ENCODE data around the gene PRR14.
"Not testable (repeated sequence)": the region's sequence is repeated elsewhere in the genome, so short reads cannot be mapped to it uniquely, and the experiment has no call there.

The PRR14 gene

GRCh38 chr16:30626236-30626635 is 24.5 kb upstream of the PRR14 start:
- no peak overlapping the region for H3K4me3 ChIP-seq (ENCODE audit: low read depth, low read length)
- POLR2A ChIA-PET = no interaction called here
- DNase-seq (ENCODE audit: low read depth, low spot score) = no peak
- no peak for TF ChIP-seq CTCF (IDR thresholded peaks at IDR 0.05; ENCODE audit: insufficient read depth, low read length, missing control alignments)
- CTCF ChIA-PET = interaction anchor here (0.8 to 2.7 kb wide), 4 partner anchors 16 to 177 kb away, joined by 3 to 8 read pairs (median 3); no protein-coding TSS in a partner anchor

GRCh38 chr16:30628628-30629540 is 21.9 kb upstream of the PRR14 start:
- no peak overlapping the region for H3K4me3 ChIP-seq (ENCODE audit: low read depth, low read length)
- ChIA-PET CTCF (interaction anchor here (0.6 to 6.2 kb wide), 46 partner anchors 9 to 586 kb away, joined by 3 to 51 read pairs (median 4); partner anchors contain the start of genes DCTPP1, TBX6, ZNF688 and ZNF689), POLR2A (interaction anchor here (0.9 kb wide), 1 partner anchor 102 kb away, joined by 3 read pairs; no protein-coding TSS in a partner anchor)
- TF ChIP-seq CTCF (IDR thresholded peaks at IDR 0.05; ENCODE audit: insufficient read depth, low read length, missing control alignments) = peak; percentile 84
- DNase-seq (ENCODE audit: low read depth, low spot score) = no peak

GRCh38 chr16:30632454-30632853 is 18.3 kb upstream of the PRR14 start:
- DNase-seq (ENCODE audit: low read depth, low spot score); H3K4me3 ChIP-seq (ENCODE audit: low read depth, low read length); POLR2A ChIA-PET: not testable (repeated sequence)
- CTCF ChIA-PET = interaction anchor here (0.8 to 6.2 kb wide), 8 partner anchors 12 to 202 kb away, joined by 3 to 51 read pairs (median 4); partner anchors contain the start of genes DCTPP1, PRR14, ZNF747 and ZNF785

- DNase-seq (ENCODE audit: low read depth, low spot score) = no peak
- no peak for TF ChIP-seq CTCF (IDR thresholded peaks at IDR 0.05; ENCODE audit: insufficient read depth, low read length, missing control alignments)
- peak overlapping the region; percentile 85 for H3K4me3 ChIP-seq (ENCODE audit: low read depth, low read length)
- ChIA-PET CTCF (interaction anchor here (1.1 kb wide), 1 partner anchor 184 kb away, joined by 3 read pairs; no protein-coding TSS in a partner anchor), POLR2A (interaction anchor here (0.6 to 1.4 kb wide), 4 partner anchors 11 to 568 kb away, joined by 3 to 4 read pairs (median 3); partner anchors contain the start of gene ALDOA)
These were observed 17.2 kb upstream of the PRR14 start for GRCh38 chr16:30633526-30633925.

GRCh38 chr16:30636599-30636998 is 14.2 kb upstream of the PRR14 start:
- CTCF ChIA-PET = interaction anchor here (1.5 to 2.8 kb wide), 6 partner anchors 8 to 187 kb away, joined by 5 to 12 read pairs (median 7); partner anchors contain the start of gene PRR14
- TF ChIP-seq CTCF (IDR thresholded peaks at IDR 0.05; ENCODE audit: insufficient read depth, low read length, missing control alignments) = no peak
- POLR2A ChIA-PET = no interaction called here
- DNase-seq (ENCODE audit: low read depth, low spot score) = no peak
- H3K4me3 ChIP-seq (ENCODE audit: low read depth, low read length) = no peak overlapping the region

- POLR2A ChIA-PET; DNase-seq (ENCODE audit: low read depth, low spot score); H3K4me3 ChIP-seq (ENCODE audit: low read depth, low read length): not testable (repeated sequence)
- CTCF ChIA-PET = interaction anchor here (0.6 to 2.8 kb wide), 7 partner anchors 8 to 544 kb away, joined by 3 to 12 read pairs (median 7); partner anchors contain the start of gene PRR14
These were observed 13.6 kb upstream of the PRR14 start for GRCh38 chr16:30637139-30637538.

- no peak overlapping the region for H3K4me3 ChIP-seq (ENCODE audit: low read depth, low read length)
- peak; percentile 57 for TF ChIP-seq CTCF (IDR thresholded peaks at IDR 0.05; ENCODE audit: insufficient read depth, low read length, missing control alignments)
- no peak for DNase-seq (ENCODE audit: low read depth, low spot score)
- ChIA-PET POLR2A (no interaction called here), CTCF (interaction anchor here (0.6 to 2.8 kb wide), 8 partner anchors 9 to 544 kb away, joined by 3 to 12 read pairs (median 7); partner anchors contain the start of gene PRR14)
These were observed 12.8 kb upstream of the PRR14 start for GRCh38 chr16:30637944-30638343.

Data from AG04449 (cell line).